ENCODE results near the gene SLC6A6. TPM values are rescaled to one million over a fixed set of nuclear protein-coding genes. Genes with fewer than 3 reads are reported as not detected.
A peak's percentile ranks its signal among the peaks of the same experiment; 100 is the strongest.

Gene SLC6A6
- total and polyA plus RNA-seq, 4 donors = 0.92 to 7.2 (median 2.9) TPM

GRCh38 chr3:14466179-14466903, 63.9 kb downstream of the SLC6A6 start:
- WGBS = 95% methylated on average over 23 of the region's 23 CpGs

GRCh38 chr3:14467814-14468620, 65.6 kb downstream of the SLC6A6 start:
- Histone ChIP-seq H3K4me3 (ENCODE audit: low read depth in 1 of 3, low read length in 3 of 3) (no peak overlapping the region), H3K9ac (ENCODE audit: low read depth in 1 of 2, low read length in 2 of 2) (no peak overlapping the region), H3K27me3 (ENCODE audit: control insufficient read depth in 4 of 4, insufficient read depth in 4 of 4, low read length in 3 of 4) (no peaks in the 10 kb centered on the region), H3K4me1 (ENCODE audit: control insufficient read depth in 4 of 4, insufficient read depth in 4 of 4, low read length in 3 of 4) (no peaks in the 10 kb centered on the region), H3K27ac (ENCODE audit: low read depth in 1 of 2, low read length in 2 of 2) (no peak overlapping the region), H3K9me3 (ENCODE audit: control insufficient read depth in 4 of 4, low read length in 3 of 4) (no peaks in the 10 kb centered on the region), H3K36me3 (ENCODE audit: control insufficient read depth in 4 of 4, insufficient read depth in 3 of 4, low read depth in 1 of 4, low read length in 3 of 4) (no peaks in the 10 kb centered on the region)
- peak; percentile 46 for DNase-seq (ENCODE audit: low spot score)
- 56% methylated on average over 15 of the region's 15 CpGs for WGBS
- TF ChIP-seq HNF4G (IDR thresholded peaks at IDR 0.05) (no peak), EGR1 (IDR thresholded peaks at IDR 0.05; ENCODE audit: low read depth in 2 of 2) (no peak), FOXA1 (IDR thresholded peaks at IDR 0.05) (no peak), JUND (IDR thresholded peaks at IDR 0.05) (no peak), ZBTB33 (IDR thresholded peaks at IDR 0.05) (no peak), FOXA2 (IDR thresholded peaks at IDR 0.05) (no peak), CTCF (IDR thresholded peaks at IDR 0.05; ENCODE audit: low read depth, low read length, missing input control) (peak; percentile 78), RAD21 (IDR thresholded peaks at IDR 0.05) (peak; percentile 87 to 91), HNF4A (conservative IDR thresholded peaks at IDR 0.05) (no peak), NR2F2 (IDR thresholded peaks at IDR 0.05) (no peak)
- TF ChIP-seq, protein P1, sequence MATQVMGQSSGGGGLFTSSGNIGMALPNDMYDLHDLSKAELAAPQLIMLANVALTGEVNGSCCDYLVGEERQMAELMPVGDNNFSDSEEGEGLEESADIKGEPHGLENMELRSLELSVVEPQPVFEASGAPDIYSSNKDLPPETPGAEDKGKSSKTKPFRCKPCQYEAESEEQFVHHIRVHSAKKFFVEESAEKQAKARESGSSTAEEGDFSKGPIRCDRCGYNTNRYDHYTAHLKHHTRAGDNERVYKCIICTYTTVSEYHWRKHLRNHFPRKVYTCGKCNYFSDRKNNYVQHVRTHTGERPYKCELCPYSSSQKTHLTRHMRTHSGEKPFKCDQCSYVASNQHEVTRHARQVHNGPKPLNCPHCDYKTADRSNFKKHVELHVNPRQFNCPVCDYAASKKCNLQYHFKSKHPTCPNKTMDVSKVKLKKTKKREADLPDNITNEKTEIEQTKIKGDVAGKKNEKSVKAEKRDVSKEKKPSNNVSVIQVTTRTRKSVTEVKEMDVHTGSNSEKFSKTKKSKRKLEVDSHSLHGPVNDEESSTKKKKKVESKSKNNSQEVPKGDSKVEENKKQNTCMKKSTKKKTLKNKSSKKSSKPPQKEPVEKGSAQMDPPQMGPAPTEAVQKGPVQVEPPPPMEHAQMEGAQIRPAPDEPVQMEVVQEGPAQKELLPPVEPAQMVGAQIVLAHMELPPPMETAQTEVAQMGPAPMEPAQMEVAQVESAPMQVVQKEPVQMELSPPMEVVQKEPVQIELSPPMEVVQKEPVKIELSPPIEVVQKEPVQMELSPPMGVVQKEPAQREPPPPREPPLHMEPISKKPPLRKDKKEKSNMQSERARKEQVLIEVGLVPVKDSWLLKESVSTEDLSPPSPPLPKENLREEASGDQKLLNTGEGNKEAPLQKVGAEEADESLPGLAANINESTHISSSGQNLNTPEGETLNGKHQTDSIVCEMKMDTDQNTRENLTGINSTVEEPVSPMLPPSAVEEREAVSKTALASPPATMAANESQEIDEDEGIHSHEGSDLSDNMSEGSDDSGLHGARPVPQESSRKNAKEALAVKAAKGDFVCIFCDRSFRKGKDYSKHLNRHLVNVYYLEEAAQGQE (IDR thresholded peaks at IDR 0.05) = no peak

More at GRCh38 chr3:14466179-14466903, 63.9 kb downstream of the SLC6A6 start:
- TF ChIP-seq RXRA (IDR thresholded peaks at IDR 0.05) (no peak), GABPA (IDR thresholded peaks at IDR 0.05 in 1 of 2, conservative IDR thresholded peaks at IDR 0.05 in 1 of 2) (no peak), HNF4G (IDR thresholded peaks at IDR 0.05) (no peak), CTCF (IDR thresholded peaks at IDR 0.05; ENCODE audit: low read depth, low read length, missing input control) (no peak), YY1 (IDR thresholded peaks at IDR 0.05) (no peak), NR2F2 (IDR thresholded peaks at IDR 0.05) (no peak)
- TF ChIP-seq, protein P2, sequence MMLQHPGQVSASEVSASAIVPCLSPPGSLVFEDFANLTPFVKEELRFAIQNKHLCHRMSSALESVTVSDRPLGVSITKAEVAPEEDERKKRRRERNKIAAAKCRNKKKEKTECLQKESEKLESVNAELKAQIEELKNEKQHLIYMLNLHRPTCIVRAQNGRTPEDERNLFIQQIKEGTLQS (IDR thresholded peaks at IDR 0.05) = no peak
- DNase-seq (ENCODE audit: low spot score) = no peak
- H3K9ac ChIP-seq (ENCODE audit: low read depth in 1 of 2, low read length in 2 of 2) = no peak overlapping the region
- no peaks in the 10 kb centered on the region for H3K27me3 ChIP-seq (ENCODE audit: control insufficient read depth in 4 of 4, insufficient read depth in 4 of 4, low read length in 3 of 4)
- H3K4me1 ChIP-seq (ENCODE audit: control insufficient read depth in 4 of 4, insufficient read depth in 4 of 4, low read length in 3 of 4) = no peaks in the 10 kb centered on the region
- no peak overlapping the region for H3K27ac ChIP-seq (ENCODE audit: low read depth in 1 of 2, low read length in 2 of 2)
- H3K36me3 ChIP-seq (ENCODE audit: control insufficient read depth in 4 of 4, insufficient read depth in 3 of 4, low read depth in 1 of 4, low read length in 3 of 4) = no peaks in the 10 kb centered on the region
- no peaks in the 10 kb centered on the region for H3K9me3 ChIP-seq (ENCODE audit: control insufficient read depth in 4 of 4, low read length in 3 of 4)
- H3K4me3 ChIP-seq (ENCODE audit: low read depth in 1 of 3, low read length in 3 of 3) = no peak overlapping the region

Measured in liver (tissue), 9 donors.